Measurements from ENCODE around the gene NEURL1.

NEURL1 gene

DNA sequence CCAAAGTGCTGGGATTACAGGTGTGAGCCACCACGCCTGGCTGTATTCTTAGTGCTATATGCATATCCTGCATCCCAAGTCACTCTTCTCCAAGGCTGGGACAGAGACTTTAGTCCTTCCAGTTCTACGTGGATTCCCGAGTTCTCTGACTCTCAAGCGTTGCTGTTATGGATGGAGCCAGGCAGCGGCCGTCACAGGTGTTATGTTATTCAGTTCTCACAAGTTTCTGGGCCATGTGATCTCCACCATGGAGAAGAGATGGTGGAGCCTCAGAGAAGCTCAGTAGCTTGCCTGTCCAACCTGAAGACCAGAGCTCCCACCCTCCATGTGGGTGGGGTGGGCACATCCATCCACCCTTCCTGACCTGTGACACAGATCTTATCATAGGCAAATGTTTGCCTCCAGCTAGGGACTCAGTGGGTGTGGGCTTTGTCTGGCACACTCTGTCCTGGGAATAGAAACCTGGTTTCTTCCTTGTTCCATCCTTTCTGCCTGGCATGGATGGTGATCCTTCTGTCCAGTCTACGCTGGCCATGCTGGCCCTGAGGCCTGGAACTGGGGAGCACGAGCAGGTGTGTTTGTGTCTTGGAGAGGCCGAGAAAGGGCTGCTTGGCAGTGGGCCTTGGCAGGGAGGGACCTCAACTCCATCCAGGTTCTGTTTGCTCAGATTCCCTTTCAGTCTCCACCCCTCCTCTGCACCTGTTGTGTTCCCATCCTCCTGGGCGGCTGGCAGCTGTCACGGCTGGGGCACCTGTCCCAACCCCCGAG is 55.3 kb downstream of the NEURL1 start:
- no peak for DNase-seq

DNA sequence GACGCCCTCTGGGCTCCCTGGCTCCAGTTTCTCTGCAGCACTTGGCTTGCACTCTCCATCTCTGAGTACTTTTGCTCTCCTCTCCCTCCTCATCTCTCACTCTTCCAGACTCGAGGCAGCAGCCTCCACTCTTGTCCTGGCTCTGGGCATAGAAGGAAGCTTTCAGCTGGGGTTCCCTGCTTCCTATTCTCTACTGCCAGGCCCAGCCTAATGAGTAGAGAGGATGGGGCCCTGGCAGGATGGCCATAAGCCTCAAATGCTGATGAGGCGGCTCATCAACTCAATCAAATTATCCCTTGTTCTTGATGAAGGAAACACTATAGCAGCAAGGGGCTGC is 55.8 kb downstream of the NEURL1 start:
- DNase-seq: no peak

DNA sequence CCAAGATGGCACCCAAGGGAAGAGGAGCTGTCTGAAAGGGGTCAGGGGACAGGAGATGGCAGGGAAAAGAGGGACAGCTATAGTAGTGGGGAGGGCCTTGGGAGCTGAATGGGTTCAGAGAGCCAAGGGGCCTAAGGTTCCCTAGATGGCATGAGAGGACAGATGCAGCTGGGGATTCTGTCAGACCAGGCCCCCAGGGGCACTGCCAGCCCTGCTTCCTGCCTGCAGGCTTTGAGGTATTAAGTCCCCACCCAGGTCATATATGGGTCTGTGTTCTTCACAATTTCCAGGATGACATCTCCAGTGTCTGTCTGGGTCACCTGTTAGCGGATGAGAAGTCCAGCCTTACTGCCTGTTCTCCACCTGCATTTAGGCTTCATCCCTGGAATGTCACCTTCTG is 56.7 kb downstream of the NEURL1 start:
- no peak for DNase-seq

DNA sequence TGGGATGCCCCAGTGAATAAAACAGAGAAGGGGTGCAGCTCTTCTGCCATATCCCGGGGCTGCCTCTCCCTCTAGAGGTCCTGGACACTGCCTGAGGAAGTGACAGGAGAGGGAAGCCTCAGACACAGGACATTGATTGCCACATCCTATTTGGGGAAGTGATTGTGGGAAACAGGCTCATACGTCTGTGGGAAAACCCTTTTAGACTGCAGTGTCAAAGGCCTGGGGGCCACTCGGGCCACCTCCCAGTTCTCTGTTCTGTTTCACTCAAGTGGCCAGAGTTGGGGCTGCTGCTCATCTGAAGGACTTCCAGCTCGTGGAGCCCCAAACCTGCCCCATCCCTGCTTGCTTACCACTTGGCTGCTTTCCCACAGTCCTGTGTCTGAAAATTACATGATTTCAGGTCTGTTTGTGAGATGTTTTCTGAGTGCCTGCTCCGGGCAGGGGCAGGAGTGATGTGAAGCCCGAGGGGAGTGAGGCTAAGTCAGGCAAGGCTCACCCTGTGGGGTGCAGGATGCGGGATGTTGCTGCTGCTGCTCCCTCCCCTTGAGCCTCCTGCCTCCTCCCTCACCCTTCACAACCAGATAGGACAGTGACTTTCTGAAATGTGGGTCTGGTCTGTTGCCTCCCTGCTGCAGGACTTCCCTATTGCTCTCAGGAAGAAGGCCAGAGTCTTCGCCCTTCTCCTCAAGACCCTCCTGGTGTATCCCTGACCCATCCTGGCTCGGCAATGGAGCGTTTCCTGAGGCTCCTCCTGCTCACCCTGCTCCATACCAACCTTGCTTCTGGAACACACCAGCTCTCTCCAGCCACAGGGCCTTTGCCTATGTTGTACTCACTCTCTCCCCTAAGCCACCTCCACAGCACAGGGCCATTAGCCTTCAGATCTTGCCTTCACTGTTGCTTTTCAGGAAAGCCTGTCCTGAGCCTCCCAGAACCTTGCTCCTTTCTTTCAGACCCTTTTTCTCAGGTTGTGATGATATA is 58.4 kb downstream of the NEURL1 start:
- DNase-seq: no peak

DNA sequence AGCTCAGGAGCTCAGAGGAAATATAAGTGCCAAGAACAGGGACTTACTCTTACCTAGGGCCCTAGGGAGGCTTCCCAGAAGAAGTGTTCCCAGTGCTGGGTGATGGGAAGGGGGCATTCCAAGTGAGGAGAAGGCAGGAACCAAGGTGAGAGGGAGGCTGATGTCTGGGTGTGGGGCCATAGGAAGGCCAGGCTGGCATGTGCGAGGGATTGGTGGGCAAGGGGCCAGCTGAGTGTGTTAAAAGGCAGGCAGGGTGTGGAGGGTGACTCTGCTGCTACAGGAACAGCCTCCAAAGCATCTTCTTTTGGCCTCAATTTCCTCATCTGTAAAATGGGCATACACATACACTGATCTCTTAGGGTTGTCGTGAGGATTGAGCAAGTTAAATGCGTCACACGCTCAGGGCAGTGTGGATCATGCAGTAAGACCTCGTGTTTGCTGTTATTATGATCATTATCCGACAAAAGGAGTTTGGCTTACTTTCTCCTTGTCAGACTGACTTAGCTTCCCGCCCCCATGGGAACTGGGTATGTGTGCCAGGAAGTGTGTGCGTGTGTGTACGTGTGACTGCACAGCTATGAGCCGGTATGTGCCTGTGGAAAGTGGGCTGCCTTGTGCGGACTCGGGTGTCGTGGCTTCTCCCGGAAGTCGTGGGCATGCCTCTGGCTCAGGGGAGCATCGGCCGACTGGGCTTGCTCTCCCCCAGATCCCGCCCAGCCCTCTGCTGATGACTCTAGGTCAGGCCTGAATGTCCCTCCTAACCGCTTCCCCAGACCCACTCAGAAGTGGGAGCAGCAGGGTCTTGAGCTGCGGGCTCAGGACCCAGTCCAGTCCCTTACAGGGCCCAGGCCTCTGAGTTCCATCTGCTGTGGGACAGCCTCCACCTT is 59.6 kb downstream of the NEURL1 start:
- no peak for DNase-seq

DNA sequence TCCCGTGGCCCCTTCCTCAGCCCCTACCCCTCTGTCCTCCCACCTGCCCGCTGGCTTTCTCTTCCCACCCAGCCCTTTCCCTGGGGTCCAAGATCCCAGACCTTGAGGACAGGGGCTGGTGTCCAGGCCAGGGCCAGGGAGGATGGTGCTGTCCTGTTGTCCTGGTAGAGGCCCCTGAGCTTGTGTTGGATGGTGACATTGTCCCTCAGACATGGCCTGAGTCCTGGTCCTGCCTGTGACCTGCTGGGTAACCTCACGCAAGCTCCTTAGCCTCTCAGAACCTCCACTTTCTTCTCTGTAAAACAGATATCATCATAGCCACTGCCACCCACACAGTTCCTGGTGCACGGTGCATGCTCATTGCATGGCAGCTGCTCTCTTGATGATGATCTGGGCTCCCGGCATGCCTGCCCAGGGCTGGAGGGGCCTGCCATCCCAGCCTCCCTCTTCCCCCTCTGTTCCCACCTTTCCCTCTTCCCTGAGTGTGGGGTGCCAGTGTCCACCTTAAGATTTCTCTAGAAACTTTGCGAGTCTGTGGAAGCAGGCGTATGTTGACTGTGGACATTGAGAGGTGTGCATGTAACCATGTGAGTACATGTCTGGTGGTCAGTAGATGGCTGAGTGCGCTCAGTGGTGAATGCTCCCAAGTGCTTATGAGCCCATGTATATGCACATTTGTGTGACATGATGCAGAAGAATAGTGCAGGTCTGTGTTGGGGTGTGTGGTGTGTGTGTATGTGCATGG is 60.4 kb downstream of the NEURL1 start:
- no peak for DNase-seq

DNA sequence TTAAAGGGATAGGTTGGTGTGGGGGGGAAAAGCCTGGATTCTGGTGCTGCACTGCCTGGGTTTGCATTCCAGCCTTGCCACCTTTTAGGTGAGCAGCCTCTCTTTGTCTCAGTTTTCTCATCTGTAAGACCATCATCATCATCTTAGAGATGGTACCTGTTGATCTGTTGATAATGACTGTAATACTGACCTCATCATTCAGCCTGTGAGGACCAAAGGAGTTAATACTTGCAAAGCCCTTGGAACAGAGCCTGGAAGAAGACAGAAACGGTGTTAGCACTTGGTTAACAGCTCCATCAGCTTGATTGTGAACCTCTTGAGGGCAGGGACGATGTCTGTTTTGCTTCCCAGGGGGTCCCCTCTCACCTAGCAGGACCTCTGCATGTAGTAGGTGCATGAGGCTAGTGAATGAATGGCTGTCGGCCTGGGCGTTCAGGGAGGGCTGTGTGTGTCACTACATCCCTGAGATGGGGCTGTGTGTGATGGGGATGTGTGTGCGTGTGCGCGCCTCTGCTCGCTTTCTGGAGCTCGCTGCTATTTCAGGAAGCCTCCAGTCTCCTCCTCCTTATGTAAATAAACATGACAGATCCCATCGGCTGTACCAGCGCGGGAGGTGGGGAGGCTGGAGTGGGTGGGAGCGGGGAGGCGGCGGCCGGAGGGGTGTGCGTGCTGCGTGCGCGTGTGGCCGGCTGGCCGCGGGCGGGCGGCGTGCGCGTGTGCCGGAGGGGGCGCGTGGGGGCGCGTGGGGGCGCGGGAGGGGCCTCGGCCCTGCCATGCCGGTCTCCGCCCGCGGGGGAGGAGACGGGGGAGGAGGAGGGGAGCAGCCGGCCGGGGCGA is 61.2 kb downstream of the NEURL1 start:
- no peak for DNase-seq

DNA sequence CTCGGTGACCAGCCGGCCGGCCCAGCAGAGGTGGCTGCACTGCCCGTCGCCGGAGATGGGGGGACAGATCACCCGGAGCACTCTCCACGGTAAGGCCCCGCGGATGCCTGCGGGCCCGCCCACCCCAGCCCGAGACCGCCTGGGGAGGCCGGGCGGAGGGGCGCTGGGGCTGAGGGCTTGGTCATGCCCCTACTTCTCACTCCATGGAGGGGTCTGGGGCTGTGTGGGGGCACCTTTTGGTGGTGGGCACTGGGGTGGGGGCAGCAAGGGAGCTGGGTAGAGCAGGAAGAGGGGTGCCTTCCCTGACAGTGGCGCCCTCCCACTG is 61.8 kb downstream of the NEURL1 start:
- no peak for DNase-seq

DNA sequence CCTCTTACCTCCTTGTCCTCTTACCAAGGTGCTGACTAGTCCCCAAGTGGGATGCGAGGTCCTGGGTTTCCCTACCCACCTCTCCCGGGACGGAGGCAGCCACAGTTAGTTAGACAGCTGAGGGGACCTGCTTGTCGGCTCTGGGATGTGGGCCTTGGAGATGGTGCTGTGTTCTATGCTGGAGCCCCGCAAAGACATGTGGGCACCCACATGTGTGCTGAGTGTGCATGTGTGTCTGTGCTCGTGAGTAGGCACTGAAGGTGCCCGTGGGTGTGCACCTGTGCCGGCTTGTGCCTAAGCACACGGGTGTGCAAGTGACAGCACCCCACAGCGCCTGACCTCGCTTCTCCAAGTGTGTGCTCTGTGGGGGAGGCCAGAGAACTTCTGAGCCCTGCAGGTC is 62.2 kb downstream of the NEURL1 start:
- DNase-seq: no peak

DNA sequence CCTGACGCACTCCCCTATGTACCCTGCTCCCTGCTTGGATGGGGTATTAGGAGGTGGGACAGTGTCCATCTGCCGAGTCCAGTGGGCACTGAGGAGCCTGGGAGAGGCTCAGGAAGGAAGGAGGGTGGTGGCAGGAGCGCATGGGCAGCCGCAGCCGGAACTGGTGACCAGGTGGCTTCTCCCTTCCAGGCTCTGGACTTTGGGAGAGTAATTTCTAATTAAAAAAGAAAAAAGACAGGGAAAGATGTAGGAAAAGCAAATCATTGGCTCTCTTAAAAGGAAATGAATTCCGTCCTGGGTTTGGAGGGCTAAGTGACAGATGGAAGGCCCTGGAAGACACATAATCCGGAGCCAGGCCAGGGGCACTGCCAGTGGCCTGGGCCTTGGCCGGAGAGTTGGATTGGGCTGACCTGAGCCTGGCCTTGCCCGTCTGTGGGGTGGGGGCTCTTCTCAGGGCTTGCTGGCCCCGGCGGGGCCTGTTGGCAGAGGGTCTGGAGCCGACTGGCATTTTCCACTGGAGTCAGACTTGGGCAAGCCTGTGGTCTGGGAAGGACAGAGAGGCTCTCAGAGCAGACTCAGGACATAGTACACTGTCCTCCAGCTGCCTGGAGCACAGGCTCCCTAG is 63.0 kb downstream of the NEURL1 start:
- DNase-seq: no peak

DNA sequence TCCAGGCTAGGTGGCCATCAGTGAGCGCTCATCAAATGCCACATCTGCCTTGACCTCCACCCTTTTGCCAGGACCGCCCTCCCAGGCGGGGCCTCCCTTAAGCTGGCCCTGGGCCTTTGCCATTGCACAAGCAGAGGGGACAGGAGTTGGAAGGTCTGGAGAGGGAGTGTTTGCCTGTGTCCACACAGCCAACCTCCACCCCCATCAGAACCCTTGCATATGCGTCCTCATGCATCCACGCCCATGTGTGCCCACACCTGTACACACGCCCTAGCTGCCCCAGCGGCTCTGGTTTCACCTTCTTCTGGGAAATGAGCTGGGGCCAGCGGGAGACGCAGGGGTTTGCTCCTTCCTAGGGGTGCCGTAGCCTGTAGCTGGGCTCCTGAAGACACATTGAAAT is 64.0 kb downstream of the NEURL1 start:
- no peak for DNase-seq

DNA sequence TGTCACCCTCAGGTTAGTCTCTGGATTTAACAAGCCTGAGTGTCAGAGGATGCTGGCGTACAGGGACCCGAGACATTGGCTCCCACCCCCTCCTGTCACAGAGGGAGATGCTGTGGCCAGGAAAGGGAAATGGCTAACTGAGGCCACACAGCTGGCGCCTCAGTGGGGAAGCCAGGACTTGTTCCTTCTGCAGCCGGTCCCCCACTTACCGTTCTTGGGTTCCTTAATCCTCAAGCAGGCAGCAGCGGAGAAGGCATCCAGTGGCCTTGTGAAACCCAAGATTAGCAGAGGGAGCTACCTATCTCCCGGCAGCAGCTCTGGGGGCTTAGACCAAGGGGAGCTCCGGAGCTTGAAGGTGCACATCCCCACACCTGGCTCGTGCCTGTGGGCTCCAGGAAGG is 65.4 kb downstream of the NEURL1 start:
- DNase-seq: no peak

DNA sequence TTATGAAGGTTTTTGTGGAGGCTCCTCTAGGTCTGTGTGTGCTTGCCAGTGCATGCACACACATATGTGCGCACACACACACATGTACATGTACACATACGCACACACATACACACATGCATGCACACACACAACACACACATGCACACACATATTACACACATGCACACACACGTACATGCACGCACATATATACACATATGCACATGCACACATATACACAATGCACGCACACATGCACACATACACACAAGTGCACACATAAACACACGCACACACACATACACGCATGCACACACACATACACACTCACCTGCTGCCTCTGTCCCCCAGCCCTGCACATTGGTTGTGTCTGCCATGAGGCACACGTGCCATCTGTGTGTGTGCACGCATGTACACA is 66.3 kb downstream of the NEURL1 start:
- no peak for DNase-seq

DNA sequence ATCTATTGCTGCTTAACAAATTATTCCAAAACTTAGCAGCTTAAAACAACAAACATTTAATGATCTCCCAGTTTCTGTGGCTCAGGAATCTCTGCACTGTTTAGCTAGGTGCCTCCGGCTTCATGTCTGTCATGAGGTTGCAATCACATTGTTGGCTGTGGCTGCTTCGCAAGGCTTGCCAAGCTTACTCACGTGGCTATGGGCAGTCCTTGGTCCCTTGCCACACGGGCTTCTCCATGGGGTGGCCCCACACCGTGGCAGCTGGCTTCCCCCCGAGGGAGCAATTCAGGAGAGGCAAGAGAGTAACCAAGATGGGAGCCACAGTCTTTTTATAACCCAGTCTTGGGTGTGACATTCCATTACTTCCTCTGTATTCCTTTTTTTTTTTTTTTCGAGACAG is 67.4 kb downstream of the NEURL1 start:
- DNase-seq: no peak

DNA sequence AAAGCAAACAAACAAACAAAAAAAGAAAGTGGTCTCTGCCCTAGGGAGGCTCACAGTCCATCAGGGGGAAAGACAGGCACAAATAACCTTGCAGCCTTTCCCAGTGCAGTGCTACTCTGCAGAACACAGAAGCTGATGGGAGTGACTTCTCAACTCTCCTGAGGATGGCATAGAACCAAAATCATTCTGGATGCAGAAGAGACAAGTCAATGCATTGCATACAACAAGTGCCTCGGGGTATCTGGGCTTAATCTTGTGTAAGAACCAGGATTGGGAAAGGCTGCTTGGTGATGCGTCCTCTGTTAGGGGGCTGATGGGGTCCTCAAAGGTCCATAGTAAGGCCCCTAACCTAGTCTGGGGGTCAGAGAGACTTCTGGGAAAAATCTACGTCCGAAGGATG is 68.9 kb downstream of the NEURL1 start:
- DNase-seq: no peak

DNA sequence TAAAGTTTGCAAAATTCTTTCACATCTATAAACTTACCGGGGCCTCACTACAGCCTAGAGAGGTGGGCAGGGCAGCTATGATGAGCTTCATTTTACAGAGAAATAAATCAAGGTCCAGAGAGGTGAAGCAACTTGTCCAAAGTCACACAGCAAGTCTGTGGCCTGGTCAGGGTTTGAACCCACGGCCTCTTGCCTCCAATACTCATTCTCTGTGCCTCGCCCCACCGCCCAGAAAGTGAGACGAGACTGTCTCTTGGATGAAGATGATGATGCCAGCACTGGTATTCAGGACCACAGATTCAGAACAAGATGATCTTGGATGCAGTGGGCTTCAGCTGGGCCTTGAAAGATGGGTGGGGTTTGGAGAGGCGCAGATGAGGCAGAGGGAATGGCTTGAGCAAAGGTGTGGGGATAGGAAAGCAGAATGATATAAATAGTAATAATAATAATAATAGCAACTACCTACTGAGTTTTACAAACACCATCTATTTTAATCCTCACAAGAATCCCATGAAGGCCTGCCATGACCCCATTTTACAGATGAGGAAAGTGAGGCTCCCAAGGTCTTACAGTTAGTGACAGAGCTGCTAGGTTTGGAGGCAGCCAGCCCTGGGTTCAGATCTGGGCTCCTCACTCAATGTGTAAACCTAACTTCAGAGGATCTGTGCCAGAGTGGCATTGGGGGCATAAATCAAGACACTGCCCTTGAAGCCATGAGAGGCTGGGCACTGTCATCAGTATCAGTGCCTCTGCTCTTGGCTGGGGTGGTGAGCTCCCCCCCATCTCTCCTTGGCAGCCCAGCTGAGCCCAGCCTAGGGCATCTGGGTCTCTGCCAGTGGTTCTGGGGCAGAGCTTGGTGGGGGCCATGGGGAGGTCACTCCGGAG is 70.0 kb downstream of the NEURL1 start:
- no peak for DNase-seq

DNA sequence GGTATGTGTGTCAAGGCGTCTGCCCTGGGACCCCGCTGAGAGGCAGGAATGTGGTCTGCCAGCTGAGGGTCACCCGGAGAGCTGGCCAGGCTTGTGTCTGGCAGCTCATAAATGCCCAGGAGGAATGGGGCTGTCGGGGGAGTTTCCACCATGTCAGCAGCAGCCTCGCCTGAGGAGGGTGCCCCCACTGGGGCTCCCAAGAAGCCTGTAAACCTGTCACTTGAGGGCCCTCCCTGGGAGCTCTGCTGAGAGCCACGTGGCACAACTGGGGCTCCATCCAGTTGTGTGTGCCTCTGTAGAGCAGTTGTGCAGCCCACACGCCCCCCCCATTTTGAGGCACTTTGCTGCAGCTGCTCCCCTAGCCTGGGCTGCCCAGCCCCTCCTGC is 70.6 kb downstream of the NEURL1 start:
- no peak for DNase-seq

DNA sequence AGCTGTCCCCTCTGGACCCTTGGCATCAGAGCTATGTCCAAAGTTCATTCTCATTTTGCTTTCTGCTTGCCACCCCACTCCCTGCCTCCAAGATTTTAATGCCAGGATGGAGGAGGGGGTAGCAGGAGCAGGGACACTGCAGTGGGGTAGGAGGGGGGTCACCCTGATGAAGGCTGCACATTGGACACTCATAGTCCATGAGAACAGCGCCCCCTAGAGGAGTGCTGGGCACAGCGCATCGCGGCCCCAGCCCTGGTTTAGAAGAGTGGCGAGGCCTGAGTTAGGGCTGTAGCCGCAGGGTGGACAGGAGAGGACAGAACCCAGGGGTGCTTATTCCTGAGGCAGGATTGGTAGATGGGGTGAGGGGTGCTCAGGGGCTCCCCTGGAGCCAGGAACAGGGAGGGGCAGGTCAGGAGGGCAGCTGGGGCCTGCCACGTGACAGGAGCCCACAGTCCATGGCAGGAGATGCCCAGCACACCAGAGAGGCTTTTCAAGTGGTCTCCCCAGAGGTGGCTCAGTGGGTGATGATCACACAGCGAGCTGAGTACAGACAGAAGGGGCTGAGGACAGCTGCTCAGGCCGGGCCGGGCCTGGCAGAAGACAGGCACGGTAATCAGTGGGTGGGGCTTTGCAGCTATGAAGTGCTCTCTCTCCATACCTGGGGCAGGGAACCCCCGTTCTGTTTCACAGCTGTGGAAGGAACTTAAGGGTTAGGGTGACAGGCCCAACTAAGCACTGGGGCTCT is 71.4 kb downstream of the NEURL1 start:
- no peak for DNase-seq

DNA sequence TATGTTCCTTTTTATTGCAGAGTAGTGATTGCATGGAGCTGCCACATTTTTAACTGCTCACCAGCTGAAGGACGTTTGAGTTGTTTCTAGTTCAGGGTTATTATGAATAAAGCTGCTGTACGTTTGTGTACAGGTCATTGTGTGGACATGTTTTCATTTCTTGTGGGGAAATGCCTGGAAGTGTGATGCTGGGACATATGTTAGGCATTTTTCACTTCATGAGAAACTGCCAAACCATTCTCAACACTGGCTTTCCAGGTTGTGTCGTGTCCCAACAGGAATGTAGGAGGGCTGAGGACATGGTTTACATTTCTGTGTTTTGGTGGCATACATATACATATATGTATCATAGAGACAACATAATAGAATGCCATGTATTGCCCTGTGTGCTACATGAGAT is 73.0 kb downstream of the NEURL1 start:
- no peak for DNase-seq

DNA sequence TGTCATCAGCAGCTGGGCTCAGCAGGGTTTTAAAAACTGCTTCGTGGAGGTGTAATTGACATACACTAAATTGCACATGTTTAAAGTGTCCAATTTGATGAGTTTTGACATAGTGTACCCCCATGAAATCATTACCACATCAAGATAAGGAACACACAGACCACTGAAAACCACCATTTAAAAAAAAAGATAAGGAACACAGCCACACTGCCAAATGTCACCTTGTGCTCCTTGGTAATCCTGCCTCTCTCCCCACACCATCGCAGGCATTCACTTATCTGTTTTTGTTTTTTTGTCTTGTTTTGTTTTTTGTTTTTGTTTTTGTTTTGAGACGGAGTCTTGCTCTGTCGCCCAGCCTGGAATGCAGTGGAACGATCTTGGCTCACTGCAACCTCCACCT is 75.0 kb downstream of the NEURL1 start:
- no peak for DNase-seq
